GM23338 (cell line): ENCODE data around the gene LIME1. TPM values are rescaled to one million over a fixed set of nuclear protein-coding genes. Genes with fewer than 3 reads are reported as not detected.

ENCODE experiments used
- ATAC-seq: fragments of 200-7000 bp; cut with Tn5 transposase; 3 replicates; pipeline ENCODE4 v1.9.1; 2020
- DNase-seq: peaks from one replicate; pipeline ENCODE4 v3.0.0-alpha.2; 2015; ENCODE audit warnings: low spot score
- H2AFZ ChIP-seq: fragments of 200-600 bp; sonication (generic); 2 replicates; pipeline ENCODE4 v1.8.0; 2016; ENCODE audit warnings: antibody characterized with exemption, mild to moderate bottlenecking, moderate library complexity
- H3F3A ChIP-seq: fragments of 200-600 bp; sonication (generic); replicated peaks from 2 replicates; pipeline ENCODE4 v1.8.0; 2017; ENCODE audit warnings: antibody characterized with exemption, mixed run types, low read depth
- H3K27ac ChIP-seq: fragments of 200-600 bp; sonication (generic); 2 replicates; pipeline ENCODE4 v1.6.1; 2016; ENCODE audit warnings: low read depth
- H3K27me3 ChIP-seq: fragments of 200-600 bp; sonication (generic); 2 replicates; pipeline ENCODE4 v1.8.0; 2016; ENCODE audit warnings: mild to moderate bottlenecking, mixed run types, moderate library complexity; ENCODE audit not compliant: insufficient read depth
- H3K36me3 ChIP-seq: fragments of 200-600 bp; sonication (generic); 2 replicates; pipeline ENCODE4 v1.8.0; 2016; ENCODE audit warnings: mild to moderate bottlenecking; ENCODE audit not compliant: insufficient read depth
- H3K4me1 ChIP-seq: fragments of 200-600 bp; sonication (generic); 2 replicates; pipeline ENCODE4 v1.8.0; 2016; ENCODE audit warnings: mild to moderate bottlenecking, moderate library complexity; ENCODE audit not compliant: insufficient read depth
- H3K4me2 ChIP-seq: fragments of 200-600 bp; sonication (generic); 2 replicates; pipeline ENCODE4 v1.7.1; 2017; ENCODE audit warnings: mixed run types
- H3K4me3 ChIP-seq: fragments of 200-600 bp; sonication (generic); 2 replicates; pipeline ENCODE4 v1.6.1; 2016; ENCODE audit warnings: mixed run types
- H3K79me2 ChIP-seq: fragments of 200-600 bp; sonication (generic); replicated peaks from 2 replicates; pipeline ENCODE4 v1.8.0; 2017; ENCODE audit warnings: mild to moderate bottlenecking; ENCODE audit not compliant: insufficient read depth
- H3K9me2 ChIP-seq: fragments of 200-600 bp; sonication (generic); 2 replicates; pipeline ENCODE4 v1.8.0; 2017; ENCODE audit not compliant: insufficient read depth
- H4K20me1 ChIP-seq: fragments of 200-600 bp; sonication (generic); replicated peaks from 2 replicates; pipeline ENCODE4 v1.8.0; 2017; ENCODE audit warnings: mild to moderate bottlenecking; ENCODE audit not compliant: insufficient read depth
- H3K27ac Mint-ChIP-seq: 2 replicates; pipeline ENCODE4 v1.8.0; 2020; ENCODE audit warnings: inconsistent platforms, mild to moderate bottlenecking, moderate library complexity, mixed read lengths
- H3K27me3 Mint-ChIP-seq: 3 replicates; pipeline ENCODE4 v1.8.0; 2022; ENCODE audit warnings: low read depth, mild to moderate bottlenecking, moderate library complexity, mixed read lengths, inconsistent platforms; ENCODE audit not compliant: insufficient read depth, poor library complexity
- H3K36me3 Mint-ChIP-seq: 3 replicates; pipeline ENCODE4 v1.8.0; 2021; ENCODE audit warnings: low read depth, mild to moderate bottlenecking, inconsistent platforms, moderate library complexity, mixed read lengths
- H3K4me1 Mint-ChIP-seq: 3 replicates; pipeline ENCODE4 v1.8.0; 2020; ENCODE audit warnings: mild to moderate bottlenecking, inconsistent platforms, mixed read lengths
- H3K4me3 Mint-ChIP-seq: 3 replicates; pipeline ENCODE4 v1.8.0; 2021; ENCODE audit warnings: moderate library complexity, mild to moderate bottlenecking, inconsistent platforms, mixed read lengths
- H3K9me3 Mint-ChIP-seq: 3 replicates; pipeline ENCODE4 v1.8.0; 2020; ENCODE audit warnings: moderate library complexity, mild to moderate bottlenecking, inconsistent platforms, mixed read lengths
- CREB1 ChIP-seq: fragments of 250-450 bp; sonication (Bioruptor Pico); IDR thresholded peaks from 2 replicates; pipeline ENCODE4 v1.5.0; 2020; ENCODE audit warnings: low read depth, mild to moderate bottlenecking, moderate library complexity
- CTCF ChIP-seq, 2 experiments: fragments of 200-600 bp in 1 of 2; sonication (generic) in 1 of 2; conservative IDR thresholded peaks; 2 replicates each; pipeline versions ENCODE4 v1.5.1 to v1.6.1; 2016 to 2017; ENCODE audit warnings: antibody characterized with exemption in 2 of 2, low read depth in 2 of 2, mild to moderate bottlenecking in 2 of 2, moderate library complexity in 1 of 2
- ETS1 ChIP-seq: IDR thresholded peaks from 2 replicates; pipeline ENCODE4 v1.6.1; 2016; ENCODE audit warnings: antibody characterized with exemption
- EZH2 ChIP-seq: fragments of 200-600 bp; sonication (generic); IDR thresholded peaks from one replicate; pipeline ENCODE4 v1.8.0; 2017; ENCODE audit warnings: antibody characterized with exemption, mild to moderate bottlenecking, low read depth; ENCODE audit not compliant: unreplicated experiment
- EZH2phosphoT487 ChIP-seq: fragments of 200-600 bp; sonication (generic); IDR thresholded peaks from one replicate; pipeline ENCODE4 v1.8.1; 2018; ENCODE audit warnings: antibody characterized with exemption; ENCODE audit not compliant: unreplicated experiment
- JUNB ChIP-seq: IDR thresholded peaks from one replicate; pipeline ENCODE4 v1.6.1; 2016; ENCODE audit warnings: antibody characterized with exemption; ENCODE audit not compliant: unreplicated experiment
- NANOG ChIP-seq: IDR thresholded peaks from 2 replicates; pipeline ENCODE4 v1.6.1; 2016; ENCODE audit warnings: antibody characterized with exemption, borderline replicate concordance
- POLR2AphosphoS5 ChIP-seq: IDR thresholded peaks from 2 replicates; pipeline ENCODE4 v1.6.1; 2016; ENCODE audit warnings: antibody characterized with exemption, low read depth
- REST ChIP-seq: IDR thresholded peaks from one replicate; pipeline ENCODE4 v1.6.1; 2018; ENCODE audit warnings: antibody characterized with exemption; ENCODE audit not compliant: unreplicated experiment
- STAT1 ChIP-seq: IDR thresholded peaks from one replicate; pipeline ENCODE4 v1.6.1; 2016; ENCODE audit warnings: antibody characterized with exemption; ENCODE audit not compliant: unreplicated experiment
- ZNF114 ChIP-seq: fragments of 250-450 bp; sonication (Bioruptor Pico); IDR thresholded peaks from 2 replicates; pipeline ENCODE4 v1.5.0; 2020; ENCODE audit warnings: mild to moderate bottlenecking, moderate library complexity
- ZNF331 ChIP-seq: fragments of 250-450 bp; sonication (Bioruptor Pico); IDR thresholded peaks from 2 replicates; pipeline ENCODE4 v1.5.0; 2020; ENCODE audit warnings: low read depth, mild to moderate bottlenecking, moderate library complexity
- ZNF462 ChIP-seq: fragments of 250-450 bp; sonication (Bioruptor Pico); IDR thresholded peaks from 2 replicates; pipeline ENCODE4 v1.5.0; 2020; ENCODE audit warnings: mild to moderate bottlenecking, moderate library complexity
- polyA plus RNA-seq: library from polyadenylated mRNA; unstranded; fragments of >200 nt; fragmentation: Nextera tagmentation; extraction: Ambion mirVana; gene quantifications from 2 replicates; pipeline ENCODE4 v1.2.1, GENCODE V29; 2016
- total RNA-seq: library from RNA; depleted of rRNA; stranded (reverse); fragments of >200 nt; shearing (Covaris generic); gene quantifications from 2 replicates; pipeline ENCODE4 v1.2.3, GENCODE V29; 2014

Gene LIME1
- total and polyA plus RNA-seq, 2 experiments from 2014 or later, result 4.7 to 12.2 TPM

DNA sequence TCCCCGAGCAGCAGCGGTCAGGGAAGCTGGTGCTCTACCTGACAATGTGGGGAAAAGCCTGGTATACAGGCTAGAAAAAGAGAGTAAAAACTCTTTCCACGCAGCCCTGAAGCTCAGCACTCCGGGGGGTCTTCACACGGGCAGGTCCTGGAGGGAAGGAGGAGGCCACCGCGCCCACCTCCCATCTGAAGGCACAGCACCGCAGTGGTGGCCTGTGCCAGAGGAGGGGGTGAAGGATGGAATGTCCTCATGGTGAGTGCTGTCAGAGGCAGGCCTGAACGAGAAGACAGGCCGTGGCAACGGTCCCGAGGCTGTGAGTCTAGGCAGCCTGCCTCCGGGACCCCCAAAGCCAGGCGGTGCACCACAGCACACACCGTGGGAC lies 9.0 kb downstream of the LIME1 start:
- TF ChIP-seq JUNB (no peak), ETS1 (no peak), ZNF114 (CRISPR knock-in tag) (no peak), EZH2phosphoT487 (no peak), ZNF331 (no peak), ZNF462 (CRISPR knock-in tag) (no peak), REST (no peak), CTCF (conservative IDR thresholded peaks at IDR 0.05; ENCODE audit: low read depth in 2 of 2) (no peak), EZH2 (no peak), NANOG (no peak), STAT1 (no peak), CREB1 (CRISPR knock-in tag) (no peak), POLR2AphosphoS5 (no peak)
- no peak overlapping the region for H3K27ac Mint-ChIP-seq
- Histone ChIP-seq H3K27me3 (no peaks in the 10 kb centered on the region), H3K79me2 (no peaks in the 10 kb centered on the region), H4K20me1 (no peaks in the 10 kb centered on the region), H2AFZ (no peak overlapping the region), H3K9me2 (no peaks in the 10 kb centered on the region), H3K27ac (no peak overlapping the region), H3F3A (peaks cover 19% of the 10 kb centered on the region; the same call in 1 of the 2 replicates), H3K36me3 (no peaks in the 10 kb centered on the region), H3K4me3 (no peak overlapping the region), H3K4me1 (peaks cover 7% of the 10 kb centered on the region; the same call in 1 of the 2 replicates), H3K4me2 (no peak overlapping the region)
- peaks cover 8% of the 10 kb centered on the region for H3K36me3 Mint-ChIP-seq
- H3K9me3 Mint-ChIP-seq, result no peaks in the 10 kb centered on the region; the same call in 2 of the 3 replicates
- no peak overlapping the region for H3K4me3 Mint-ChIP-seq
- H3K4me1 Mint-ChIP-seq, result no peaks in the 10 kb centered on the region; the same call in 2 of the 3 replicates
- DNase-seq, result no peak
- no peak for ATAC-seq
- H3K27me3 Mint-ChIP-seq, result peaks cover 3% of the 10 kb centered on the region
